A673 (cell line): Measurements from ENCODE around the gene BIVM. TPM values are rescaled to one million over a fixed set of nuclear protein-coding genes. Genes with fewer than 3 reads are reported as not detected.

Experiments
- BruUV-seq: library from RNA; stranded (reverse); fragments of 400-500 nt; replicated peaks from 2 replicates; lab custom pipeline; 2021; lab: Mats Ljungman, UMichigan
- CTCF ChIA-PET: fragments of 300-600 bp; sonication (Branson Sonifier 250); formaldehyde crosslinking; loops from one replicate; lab custom pipeline; 2022; ENCODE audit warnings: antibody characterized with exemption; lab: Charles Lee
- POLR2A ChIA-PET: fragments of 300-600 bp; sonication (Branson Sonifier 250); formaldehyde crosslinking; loops from one replicate; lab custom pipeline; 2022; ENCODE audit warnings: antibody characterized with exemption; ENCODE audit not compliant: low non-redundant PET; lab: Charles Lee
- DNase-seq: peaks from one replicate; pipeline ENCODE4 v3.0.0-alpha.2; 2015; ENCODE audit warnings: low spot score
- H3K27ac ChIP-seq: fragments of 200-600 bp; sonication (generic); 2 replicates; pipeline ENCODE4 v1.5.1; 2016; ENCODE audit warnings: mixed run types, low read depth, mild to moderate bottlenecking, mixed read lengths, antibody characterized with exemption, low read length; ENCODE audit not compliant: poor library complexity, severe bottlenecking
- H3K27me3 ChIP-seq: fragments of 200-600 bp; sonication (generic); replicated peaks from 2 replicates; pipeline ENCODE4 v1.6.1; 2017; ENCODE audit warnings: mixed run types, low read depth, mild to moderate bottlenecking, mixed read lengths, antibody characterized with exemption, low read length; ENCODE audit not compliant: insufficient read depth, poor library complexity
- H3K36me3 ChIP-seq: fragments of 200-600 bp; sonication (generic); 2 replicates; pipeline ENCODE4 v1.6.1; 2016; ENCODE audit warnings: mixed run types, mild to moderate bottlenecking, mixed read lengths, antibody characterized with exemption, low read length; ENCODE audit not compliant: insufficient read depth, poor library complexity, severe bottlenecking
- H3K4me1 ChIP-seq: fragments of 200-600 bp; sonication (generic); 2 replicates; pipeline ENCODE4 v1.6.1; 2017; ENCODE audit warnings: mixed run types, mild to moderate bottlenecking, mixed read lengths, antibody characterized with exemption, low read length; ENCODE audit not compliant: insufficient read depth, poor library complexity, severe bottlenecking
- H3K4me3 ChIP-seq: fragments of 200-600 bp; sonication (generic); 2 replicates; pipeline ENCODE4 v1.5.1; 2016; ENCODE audit warnings: low read depth, mixed run types, mild to moderate bottlenecking, mixed read lengths, low read length; ENCODE audit not compliant: poor library complexity, severe bottlenecking
- H3K9me3 ChIP-seq: fragments of 200-600 bp; sonication (generic); 2 replicates; pipeline ENCODE4 v1.6.1; 2016; ENCODE audit warnings: mixed run types, low read depth, mild to moderate bottlenecking, mixed read lengths, antibody characterized with exemption, low read length; ENCODE audit not compliant: poor library complexity, severe bottlenecking
- CTCF ChIP-seq: fragments of 300-800, 200-600 bp; sonication (generic); conservative IDR thresholded peaks from 2 replicates; pipeline ENCODE4 v1.5.1; 2017; ENCODE audit warnings: low read depth, mild to moderate bottlenecking, antibody characterized with exemption, low read length, moderate library complexity, mixed read lengths
- EZH2 ChIP-seq: fragments of 200-600 bp; sonication (generic); IDR thresholded peaks from 2 replicates; pipeline ENCODE4 v1.6.1; 2017; ENCODE audit warnings: borderline replicate concordance, low read depth, mild to moderate bottlenecking, mixed read lengths, antibody characterized with exemption, low read length; ENCODE audit not compliant: poor library complexity, severe bottlenecking
- intact Hi-C: fragments of 100-400 bp; cut with micrococcal nuclease; formaldehyde crosslinking; loops from one replicate; pipeline ENCODE4 v1.10.0; 2022; ENCODE audit not compliant: unreplicated experiment
- total RNA-seq: library from RNA; stranded (reverse); gene quantifications from 2 replicates; pipeline ENCODE4 v1.2.3, GENCODE V29; 2021

BIVM gene
- total RNA-seq, 1 experiment from 2014 or later: 19.5 TPM

GRCh38 chr13:102878481-102878880, 79.6 kb downstream of the BIVM start:
- intact Hi-C loops: no loop called here
- Histone ChIP-seq H3K36me3 (peaks cover 23% of the 10 kb centered on the region), H3K4me1 (no peaks in the 10 kb centered on the region), H3K9me3 (no peaks in the 10 kb centered on the region), H3K4me3 (no peak overlapping the region), H3K27ac (no peak overlapping the region), H3K27me3 (no peaks in the 10 kb centered on the region)
- no TSS peak for BruUV-seq
- TF ChIP-seq CTCF (no peak), EZH2 (no peak)
- POLR2A ChIA-PET: no interaction called here
- no peak for DNase-seq
- CTCF ChIA-PET: no interaction called here

- POLR2A ChIA-PET: no interaction called here
- DNase-seq: no peak
- no peak overlapping the region for H3K27ac ChIP-seq
- intact Hi-C loops: no loop called here
- TF ChIP-seq EZH2 (no peak), CTCF (no peak)
- H3K9me3 ChIP-seq: no peaks in the 10 kb centered on the region
- no peak overlapping the region for H3K4me3 ChIP-seq
- H3K4me1 ChIP-seq: no peaks in the 10 kb centered on the region
- H3K36me3 ChIP-seq: peaks cover 11% of the 10 kb centered on the region
- CTCF ChIA-PET: no interaction called here
- no TSS peak for BruUV-seq
- H3K27me3 ChIP-seq: no peaks in the 10 kb centered on the region
Measured at GRCh38 chr13:102879793-102880499, 81.0 kb downstream of the BIVM start.

GRCh38 chr13:102881819-102882686, 83.1 kb downstream of the BIVM start:
- intact Hi-C loops: no loop called here
- no peak for TF ChIP-seq CTCF
- no peak for TF ChIP-seq EZH2
- no TSS peak for BruUV-seq

More at GRCh38 chr13:102881819-102882686, 83.1 kb downstream of the BIVM start:
- CTCF ChIA-PET: interaction anchor here (0.6 kb wide), 1 partner anchor 326 kb away, joined by 3 read pairs; no protein-coding TSS in a partner anchor
- Histone ChIP-seq H3K9me3 (no peaks in the 10 kb centered on the region), H3K4me1 (no peaks in the 10 kb centered on the region), H3K27me3 (no peaks in the 10 kb centered on the region), H3K4me3 (no peak overlapping the region), H3K27ac (no peak overlapping the region), H3K36me3 (no peaks in the 10 kb centered on the region)
- DNase-seq: no peak
- POLR2A ChIA-PET: no interaction called here

Other genes starting within 250 kb of the BIVM start
- gene TPP2, start 202.1 kb upstream of the BIVM start, total RNA-seq: 52.5 and 54.4 TPM in 2 replicates
- not detected in 2 replicates for gene METTL21C, start 104.1 kb upstream of the BIVM start, total RNA-seq
- gene TEX30, start 25.3 kb upstream of the BIVM start, total RNA-seq: 29.8 and 44.1 TPM in 2 replicates
- gene POGLUT2, start 143 bp upstream of the BIVM start, total RNA-seq: 10.8 and 12.0 TPM in 2 replicates
- gene ERCC5, start 46.9 kb downstream of the BIVM start, total RNA-seq: 36.2 and 37.6 TPM in 2 replicates